ENCODE measurements around the gene PLXNA1.

GRCh38 chr3:127022849-127023248, 39.9 kb downstream of the PLXNA1 start:
- TF ChIP-seq TAF1 (IDR thresholded peaks at IDR 0.05; ENCODE audit: borderline replicate concordance, low read depth, low read length) (no peak), POLR2A (IDR thresholded peaks at IDR 0.05; ENCODE audit: low read depth, low read length) (no peak), POLR2AphosphoS5 (IDR thresholded peaks at IDR 0.05; ENCODE audit: low read depth, low read length) (no peak)
